Suprapubic skin (tissue), 4 donors: Measurements from ENCODE around the gene IGF2BP2.

Experiments
- CTCF ChIP-seq, 2 donors: fragments of 200-600 bp in 1 of 2; fragments of 450-650 bp in 1 of 2; sonication (generic) in 1 of 2; IDR thresholded peaks; one replicate each; pipeline ENCODE4 v1.5.1; 2016 to 2019; ENCODE audit warnings: antibody characterized with exemption in 2 of 2, mild to moderate bottlenecking in 1 of 2, moderate library complexity in 1 of 2
- POLR2A ChIP-seq, 2 donors: fragments of 450-650 bp; IDR thresholded peaks; one replicate each; pipeline ENCODE4 v1.6.1; 2017; ENCODE audit warnings: antibody characterized with exemption in 2 of 2, mild to moderate bottlenecking in 2 of 2, moderate library complexity in 2 of 2
- POLR2AphosphoS5 ChIP-seq, 3 donors: sonication (generic); formaldehyde crosslinking; IDR thresholded peaks; one replicate each; pipeline ENCODE4 v1.6.1; 2017; ENCODE audit warnings: antibody characterized with exemption in 3 of 3

DNA sequence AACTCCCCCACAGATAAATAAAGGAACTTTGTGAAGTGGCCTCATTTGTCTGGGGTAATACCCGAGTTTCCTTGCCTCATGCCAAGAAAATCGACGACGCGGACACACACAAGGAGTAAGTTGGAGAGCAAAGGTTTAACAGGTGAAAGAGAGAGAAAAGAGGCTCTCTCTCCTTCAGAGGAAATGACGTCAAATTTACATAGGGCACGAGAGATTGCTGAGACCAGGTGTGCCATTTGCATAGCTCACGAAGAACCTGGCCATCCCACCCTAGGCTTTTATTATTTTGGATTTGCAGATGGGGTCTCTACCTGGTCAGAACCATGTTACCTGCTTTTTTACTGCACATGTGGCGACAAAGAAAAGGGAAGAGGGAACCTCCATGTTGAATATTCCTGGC, 49.3 kb upstream of the IGF2BP2 start:
- TF ChIP-seq POLR2AphosphoS5 (IDR thresholded peaks at IDR 0.05), result no peak
- no peak for TF ChIP-seq CTCF (IDR thresholded peaks at IDR 0.05)
- no peak for TF ChIP-seq POLR2A (IDR thresholded peaks at IDR 0.05)
